NCI-H2107 (cell line): ENCODE results near the gene LSG1.
A peak's percentile ranks its signal among the peaks of the same experiment; 100 is the strongest.

Experiments
- DNase-seq: peaks from one replicate; lab custom pipeline; 2025; lab: John Stamatoyannopoulos, UW

The LSG1 gene

GRCh38 chr3:194671900-194672808, at the start of gene LSG1:
Gene LSG1, minus strand, starts transcription at chr3:194672191. Its CDS starts 29 bp downstream, at chr3:194672162.
- peak; percentile 98 for DNase-seq

DNA sequence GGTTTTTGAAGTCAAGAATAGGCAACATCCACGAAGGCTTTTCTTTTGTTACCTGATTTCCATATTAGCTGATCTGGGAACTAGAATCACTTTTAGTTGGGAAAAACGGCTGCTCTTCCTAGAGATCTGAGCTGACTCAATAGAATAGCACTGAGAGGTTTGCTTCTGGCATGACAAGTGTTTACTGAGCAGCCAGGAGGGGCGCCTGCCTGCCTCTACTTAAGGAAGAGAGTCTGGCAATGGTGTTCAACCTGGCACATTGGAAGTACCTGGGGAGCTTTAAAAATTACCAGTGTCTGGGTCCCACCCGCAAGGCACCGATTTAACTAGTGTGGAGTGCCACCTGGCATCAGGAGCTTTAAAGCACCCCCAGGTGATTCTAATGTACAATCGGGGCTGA, 48.1 kb upstream of the LSG1 start:
- DNase-seq: peak; percentile 78

DNA sequence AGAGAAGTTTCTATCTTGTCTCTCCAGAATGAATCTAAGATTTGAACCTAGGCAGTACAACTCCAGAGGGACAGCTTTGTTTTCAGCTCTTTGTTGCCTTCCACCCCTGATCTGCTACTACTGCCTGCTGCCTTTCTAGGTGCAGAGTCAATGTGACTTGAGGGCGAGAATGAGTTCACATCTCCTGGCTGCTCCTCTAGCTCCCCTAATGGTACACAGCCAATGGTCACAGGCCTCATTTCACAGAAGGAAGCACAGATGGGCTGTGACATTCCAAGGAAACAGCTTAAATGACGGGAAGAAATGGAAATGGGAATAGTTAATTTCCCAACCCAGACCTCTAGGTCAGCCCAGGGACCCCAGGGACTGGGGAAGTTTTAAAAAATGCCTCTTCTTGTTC, 46.1 kb upstream of the LSG1 start:
- DNase-seq: no peak

GRCh38 chr3:194715022-194715800, 43.2 kb upstream of the LSG1 start:
- peak; percentile 65 for DNase-seq

GRCh38 chr3:194714564-194714963, 42.6 kb upstream of the LSG1 start:
- no peak for DNase-seq

DNA sequence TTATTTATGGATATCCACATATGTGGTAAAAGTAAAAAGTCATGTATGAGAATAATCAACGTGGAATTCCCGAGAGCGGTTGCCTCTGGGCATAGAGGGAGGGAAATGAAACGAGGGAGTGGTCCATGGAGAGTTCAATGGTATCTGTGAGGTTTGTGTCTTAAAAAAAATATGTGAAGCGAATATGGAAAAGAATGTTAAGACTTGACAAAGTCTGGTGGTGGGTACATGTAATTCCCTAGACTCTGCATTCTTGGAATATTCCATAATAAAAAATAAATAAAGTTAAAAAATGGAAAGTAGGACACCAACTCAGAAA, 42.1 kb upstream of the LSG1 start:
- DNase-seq: no peak

DNA sequence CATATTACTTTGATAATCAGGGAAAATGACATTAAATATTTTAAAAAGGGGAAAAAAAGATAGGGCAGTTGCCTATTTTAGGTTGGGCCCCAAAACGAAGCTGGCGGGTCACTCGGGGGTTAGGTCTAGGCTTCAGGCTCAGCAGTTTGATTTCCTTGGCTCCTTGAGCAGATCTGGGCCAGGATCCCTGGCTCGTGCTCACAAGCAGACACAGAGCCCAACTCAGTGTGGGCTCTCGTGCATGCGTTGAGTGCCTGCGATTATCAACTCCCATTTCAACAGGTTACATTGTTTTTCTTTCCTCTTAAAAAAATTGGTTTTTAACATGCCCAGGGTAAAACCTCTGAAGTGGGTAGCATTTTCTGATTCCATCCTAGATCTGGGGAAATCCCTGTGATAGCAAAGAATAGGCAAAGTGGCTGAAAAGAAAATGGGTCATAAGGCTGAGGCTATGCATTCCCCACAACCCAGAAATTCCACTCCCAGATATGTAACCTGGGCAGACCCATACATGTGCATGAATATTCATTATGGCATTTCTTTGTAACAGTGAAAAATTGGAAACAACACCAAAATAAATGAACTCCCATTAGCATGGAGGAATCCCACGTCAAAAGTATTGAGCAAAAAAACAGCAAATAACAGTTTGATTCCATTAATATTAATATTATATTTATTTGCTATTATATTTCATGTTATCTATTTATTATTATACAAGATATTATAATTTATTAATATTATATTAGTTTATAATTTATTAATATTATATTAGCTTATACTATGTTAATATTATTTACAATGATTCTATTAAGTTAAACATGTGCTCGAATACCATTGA, 41.5 kb upstream of the LSG1 start:
- DNase-seq: no peak

DNA sequence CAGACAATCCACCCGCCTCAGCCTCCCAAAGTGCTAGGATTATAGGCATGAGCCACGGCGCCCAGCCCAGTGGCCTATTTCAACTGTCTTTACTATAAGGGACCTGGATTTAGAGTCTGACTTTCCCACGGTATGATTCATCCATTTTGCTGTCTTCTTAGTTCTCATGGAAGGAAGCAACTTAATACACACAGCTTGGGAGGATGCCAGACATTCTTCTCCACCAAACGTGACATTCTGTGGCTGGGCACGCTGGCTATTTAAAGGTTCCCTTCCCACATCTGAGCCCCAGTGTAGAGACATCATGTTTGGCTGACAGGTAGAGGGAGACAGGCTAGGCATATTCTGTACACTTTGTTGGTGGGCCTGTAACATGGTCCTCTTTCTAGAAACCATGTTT, 39.9 kb upstream of the LSG1 start:
- no peak for DNase-seq

DNA sequence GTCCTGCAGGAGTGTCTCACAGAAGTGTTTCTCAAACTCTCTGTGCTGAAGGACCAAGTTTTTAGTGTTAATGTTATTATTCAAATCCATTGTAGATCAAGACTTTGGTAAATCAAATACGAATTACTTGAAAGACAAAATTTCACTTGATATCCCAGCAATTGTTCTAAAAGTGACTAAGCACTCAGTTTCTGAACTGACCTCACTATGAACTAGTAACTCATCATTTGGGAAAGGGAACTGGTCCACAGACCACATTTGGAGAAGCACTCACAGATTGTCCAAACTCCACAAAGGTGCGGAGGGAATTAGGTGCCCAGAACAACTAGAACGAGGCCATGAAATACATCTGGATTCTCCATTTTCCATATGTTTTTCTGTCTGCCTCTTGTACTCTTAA, 39.3 kb upstream of the LSG1 start:
- no peak for DNase-seq

GRCh38 chr3:194707147-194707540, 35.2 kb upstream of the LSG1 start:
- DNase-seq: no peak

GRCh38 chr3:194705761-194706160, 33.8 kb upstream of the LSG1 start:
- no peak for DNase-seq

GRCh38 chr3:194705227-194705626, 33.2 kb upstream of the LSG1 start:
- no peak for DNase-seq

DNA sequence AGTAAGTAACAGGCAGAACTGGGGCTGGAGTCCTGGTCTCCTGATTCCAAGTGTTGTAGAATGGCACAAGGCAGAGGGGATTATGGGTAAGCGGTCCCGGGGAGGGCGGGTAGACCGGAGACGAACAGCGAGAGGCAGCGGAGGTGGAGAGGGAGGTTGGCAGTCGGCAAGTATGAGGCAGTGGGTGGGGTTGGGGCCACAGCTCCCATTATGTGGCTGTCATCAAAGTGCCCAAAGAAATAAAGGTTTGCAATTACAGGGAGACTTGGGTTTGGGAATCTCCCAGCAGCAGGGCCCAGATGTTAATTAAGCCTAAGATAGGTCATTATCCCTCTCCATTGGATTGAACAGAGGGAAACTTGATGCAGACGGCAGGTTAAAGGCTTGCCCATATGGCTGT, 30.6 kb upstream of the LSG1 start:
- no peak for DNase-seq

- no peak for DNase-seq
Observed at GRCh38 chr3:194696702-194697101, 24.7 kb upstream of the LSG1 start.

DNA sequence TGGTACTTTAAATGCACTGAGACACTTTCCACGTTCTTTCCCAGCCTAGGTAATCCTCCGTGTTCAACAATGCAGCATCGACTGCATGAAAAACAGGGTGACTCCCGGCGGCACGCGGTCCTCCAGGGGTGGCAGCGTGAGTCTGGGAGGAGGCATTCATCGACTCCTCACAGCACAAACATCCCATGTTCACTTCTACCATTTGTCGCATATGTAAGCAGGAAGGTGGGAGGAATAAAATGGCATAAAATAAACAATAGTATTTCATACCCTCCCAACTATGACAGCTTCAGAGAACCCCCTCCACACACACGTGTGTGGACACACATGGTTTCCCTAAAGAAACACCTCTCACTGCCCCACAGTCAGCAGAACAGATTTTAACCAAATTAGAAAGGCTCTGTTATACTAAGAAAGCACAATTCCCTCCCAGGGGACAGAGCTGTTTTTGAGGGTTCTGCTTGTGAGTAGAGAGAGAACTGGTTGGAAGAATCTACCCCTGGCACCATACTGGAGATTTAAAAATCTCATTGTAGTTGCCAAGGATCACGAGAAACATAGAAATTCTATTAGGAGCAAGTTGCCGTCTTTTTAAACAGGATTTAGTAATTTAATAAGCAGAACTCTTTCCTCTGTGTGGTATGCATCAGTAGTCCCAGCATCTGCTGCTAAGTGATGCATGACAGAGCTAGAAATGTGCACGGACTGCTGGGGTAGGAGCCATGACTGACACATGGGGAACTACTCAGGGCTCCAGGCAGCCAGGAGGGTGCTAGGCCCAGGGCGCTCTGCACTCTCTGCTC, 19.7 kb upstream of the LSG1 start:
- peak; percentile 66 for DNase-seq

DNA sequence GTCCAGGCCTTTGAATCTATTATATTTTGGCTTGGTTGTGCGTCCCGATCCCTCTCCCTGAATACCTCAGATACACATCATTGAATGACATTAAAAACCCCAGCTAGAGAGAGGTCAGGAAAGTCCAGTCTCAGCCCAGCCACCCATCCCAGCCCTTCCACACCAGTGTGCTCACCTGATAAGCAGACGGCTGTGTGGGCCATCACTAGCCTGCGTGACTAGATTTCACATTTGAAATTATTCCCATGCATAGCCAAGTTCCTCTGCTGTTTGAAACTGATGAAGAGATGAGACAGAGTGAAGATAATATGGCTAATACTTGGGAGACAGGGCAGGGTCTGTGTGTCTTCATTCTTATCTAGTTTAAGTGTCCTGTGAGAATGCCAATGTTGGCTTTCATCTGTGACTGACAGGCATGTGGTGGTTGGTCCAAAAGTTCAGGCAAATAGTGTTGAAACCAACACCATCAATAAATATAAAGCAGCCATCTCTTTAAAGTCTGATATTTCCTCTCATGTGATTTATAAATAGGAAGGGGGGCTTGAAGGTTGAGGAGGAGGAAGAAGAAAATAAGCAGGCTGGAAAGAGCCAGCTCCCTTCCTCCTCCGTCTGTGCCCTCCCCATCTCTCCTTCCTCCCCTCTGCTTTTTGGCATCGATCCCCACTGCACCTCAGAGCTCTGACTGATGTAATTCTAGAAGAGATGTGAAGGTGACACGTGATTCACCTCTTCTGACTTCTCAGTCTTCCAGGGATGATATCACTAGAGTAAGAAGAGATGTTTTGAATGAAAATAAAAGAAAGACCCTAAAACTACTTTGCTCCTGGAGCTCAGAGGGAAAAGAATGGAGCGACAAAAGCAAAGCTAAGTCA, 18.7 kb upstream of the LSG1 start:
- DNase-seq: peak; percentile 70

GRCh38 chr3:194689493-194689944, 17.5 kb upstream of the LSG1 start:
- no peak for DNase-seq

- no peak for DNase-seq
Observed at GRCh38 chr3:194688946-194689345, 17.0 kb upstream of the LSG1 start.

DNA sequence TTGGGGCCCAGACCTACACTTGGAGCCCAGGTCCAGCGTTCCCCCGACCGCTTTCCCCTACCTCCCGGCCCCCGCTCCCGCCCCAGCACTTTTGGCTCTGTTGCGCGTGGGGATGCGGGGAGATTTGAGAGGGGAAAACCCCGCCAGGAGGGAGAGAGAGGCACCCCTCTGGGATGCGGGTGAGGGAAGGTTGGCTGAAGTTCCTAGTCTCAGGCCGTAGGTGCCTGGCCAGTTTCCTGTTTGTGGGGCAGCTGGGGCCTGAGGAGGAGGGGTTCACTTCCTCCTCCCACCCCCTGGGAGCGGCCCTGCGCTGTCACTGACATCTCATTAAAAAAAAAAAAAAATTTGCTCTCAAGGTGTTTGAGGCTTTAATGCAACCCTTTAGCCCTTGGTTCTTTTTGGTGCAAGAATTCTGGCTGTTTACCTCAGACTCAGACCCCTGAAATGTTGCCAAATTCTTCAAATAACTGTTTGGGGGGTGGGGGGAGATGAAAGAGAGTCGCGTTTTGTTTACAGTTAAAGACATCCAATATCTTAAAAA, 16.3 kb upstream of the LSG1 start:
- no peak for DNase-seq

- peak; percentile 79 for DNase-seq
Observed at GRCh38 chr3:194687638-194688199, 15.7 kb upstream of the LSG1 start.
